GM12878 (cell line): Measurements from ENCODE around the gene ZNF444. TPM values are rescaled to one million over a fixed set of nuclear protein-coding genes. Genes with fewer than 3 reads are reported as not detected.

Experiments
- ATAC-seq: fragments of 200-7000 bp; cut with Tn5 transposase; 3 replicates; pipeline ENCODE4 v1.9.1; 2020; ENCODE audit warnings: mild to moderate bottlenecking, moderate library complexity
- BruUV-seq: library from RNA; stranded (reverse); fragments of 400-500 nt; replicated peaks from 2 replicates; lab custom pipeline; 2021; lab: Mats Ljungman, UMichigan
- CTCF ChIA-PET: fragments of 300-600 bp; sonication (Branson Sonifier 250); formaldehyde crosslinking; extraction: SDS; loops from one replicate; lab custom pipeline; 2021; ENCODE audit warnings: inconsistent platforms; lab: Yijun Ruan, JAX
- POLR2A ChIA-PET: fragments of 350-600 bp; formaldehyde crosslinking; extraction: SDS; loops from one replicate; lab custom pipeline; 2021; ENCODE audit warnings: inconsistent platforms; lab: Charles Lee
- RAD21 ChIA-PET: fragments of 300-600 bp; sonication (Branson Sonifier 250); formaldehyde crosslinking; loops from one replicate; lab custom pipeline; 2023; ENCODE audit warnings: antibody characterized with exemption; ENCODE audit not compliant: unreplicated experiment; lab: Charles Lee
- SMC1A ChIA-PET: fragments of 300-600 bp; sonication (Branson Sonifier 250); formaldehyde crosslinking; loops from one replicate; lab custom pipeline; 2023; ENCODE audit not compliant: unreplicated experiment, uncharacterized antibody; lab: Charles Lee
- DNase-seq: peaks from one replicate; pipeline ENCODE4 v3.0.0-alpha.2; 2011; ENCODE audit warnings: low read depth, low spot score
- FAIRE-seq: peaks from 3 replicates; lab custom pipeline; 2011; peaks lifted over from hg19 to GRCh38; lab: Jason Lieb, UNC
- H2AFZ ChIP-seq: 2 replicates; pipeline ENCODE4 v1.6.0; 2011; ENCODE audit warnings: low read depth, low read length, control low read depth; ENCODE audit not compliant: control insufficient read depth
- H3K27ac ChIP-seq: 2 replicates; pipeline ENCODE4 v1.5.1; 2011; ENCODE audit warnings: control low read depth; ENCODE audit not compliant: control insufficient read depth, insufficient read depth
- H3K27me3 ChIP-seq, 2 experiments: replicated peaks in 1 of 2; 2 replicates each; pipeline versions ENCODE4 v1.6.0 to v1.6.1; 2011; ENCODE audit warnings: low read length in 1 of 2; ENCODE audit not compliant: control insufficient read depth in 2 of 2, insufficient read depth in 2 of 2
- H3K36me3 ChIP-seq, 2 experiments: 2 replicates each; pipeline ENCODE4 v1.5.1; 2011; ENCODE audit warnings: low read length in 1 of 2; ENCODE audit not compliant: control insufficient read depth in 2 of 2, insufficient read depth in 2 of 2
- H3K4me1 ChIP-seq: 2 replicates; pipeline ENCODE4 v1.6.1; 2011; ENCODE audit warnings: mild to moderate bottlenecking, low read length, moderate library complexity, mixed read lengths; ENCODE audit not compliant: control insufficient read depth, insufficient read depth
- H3K4me2 ChIP-seq: 2 replicates; pipeline ENCODE4 v1.6.0; 2011; ENCODE audit warnings: control low read depth; ENCODE audit not compliant: control insufficient read depth, insufficient read depth
- H3K4me3 ChIP-seq: fragments of 200-600 bp; sonication (generic); 2 replicates; pipeline ENCODE4 v1.5.1; 2016
- H3K79me2 ChIP-seq: 2 replicates; pipeline ENCODE4 v1.6.0; 2011; ENCODE audit warnings: low read length; ENCODE audit not compliant: control insufficient read depth, insufficient read depth
- H3K9ac ChIP-seq: 2 replicates; pipeline ENCODE4 v1.8.0; 2011; ENCODE audit warnings: low read length, control low read depth, mixed read lengths; ENCODE audit not compliant: control insufficient read depth, insufficient read depth
- H3K9me3 ChIP-seq: replicated peaks from 3 replicates; pipeline ENCODE4 v1.5.1; 2011; ENCODE audit warnings: mild to moderate bottlenecking, low read length; ENCODE audit not compliant: control insufficient read depth, insufficient read depth
- H4K20me1 ChIP-seq: 2 replicates; pipeline ENCODE4 v1.6.0; 2011; ENCODE audit not compliant: control insufficient read depth, insufficient read depth
- PBX3 ChIP-seq: IDR thresholded peaks from 2 replicates; pipeline ENCODE4 v1.6.1; 2011; ENCODE audit warnings: mild to moderate bottlenecking, low read depth, low read length, moderate library complexity; ENCODE audit not compliant: insufficient replicate concordance
- POLR2A ChIP-seq: IDR thresholded peaks from 2 replicates; pipeline ENCODE4 v1.6.1; 2011; ENCODE audit warnings: low read depth, mild to moderate bottlenecking, low read length
- ZNF384 ChIP-seq: IDR thresholded peaks from 2 replicates; pipeline ENCODE4 v1.6.1; 2012; ENCODE audit warnings: low read depth, mild to moderate bottlenecking, low read length, improper control_type of control experiment, borderline replicate concordance
- WGBS: methylation state at CpG from one replicate; pipeline ENCODE4 v1.1.6; 2016; ENCODE audit warnings: low lambda C conversion rate; ENCODE audit not compliant: insufficient replicate concordance, insufficient coverage; ENCODE audit errors: missing lambda C conversion rate; 5-methylcytosine and 5-hydroxymethylcytosine counted together
- in situ Hi-C: fragments of 300-500 bp; cut with MboI; formaldehyde crosslinking; loops from 9 replicates; pipeline ENCODE4 v1.14.3; 2018; ENCODE audit warnings: mixed read lengths
- intact Hi-C: fragments of 100-400 bp; cut with micrococcal nuclease; formaldehyde crosslinking; loops from one replicate; pipeline ENCODE4 v1.14.2; 2022; ENCODE audit not compliant: unreplicated experiment
- polyA plus RNA-seq, 11 experiments: library from polyadenylated mRNA; depleted of rRNA in 4 of 11; unstranded in 6 of 11; stranded (reverse) in 5 of 11; fragments of >200 nt; fragmentation: Nextera tagmentation in 4 of 11; fragmentation: Illumina TruSeq in 1 of 11; extraction: Ambion mirVana in 4 of 11; extraction: Trizol in 1 of 11; gene quantifications; 1 replicate in 1 of 11; 2 replicates in 10 of 11; pipeline versions ENCODE4 v1.2.1 to v1.2.3, GENCODE V29; 2011 to 2016; ENCODE audit warnings: inconsistent platforms in 2 of 11, missing spikeins in 2 of 11, low read depth in 1 of 11
- total RNA-seq, 4 experiments: library from RNA; depleted of rRNA in 3 of 4; stranded (reverse); fragments of >200 nt in 3 of 4; fragmentation: Illumina TruSeq in 1 of 4; extraction: Trizol in 1 of 4; gene quantifications; 2 replicates each; pipeline versions ENCODE4 v1.2.1 to v1.2.3, GENCODE V29; 2013 to 2021
- TF ChIP-seq, protein P1 (sequence below): fragments of 450-650 bp; formaldehyde crosslinking; IDR thresholded peaks from 2 replicates; pipeline ENCODE4 v1.4.0; 2022; ENCODE audit warnings: mild to moderate bottlenecking, moderate library complexity

Gene ZNF444
- total and polyA plus RNA-seq, 10 of the 15 experiments (the other 5 are each of a cell fraction or from before 2014, with no cell fraction given): 0.45 to 28.2 (median 11.6) TPM

GRCh38 chr19:56107626-56108351 is 33.3 kb upstream of the ZNF444 start (continued):
- TF ChIP-seq, protein P1, sequence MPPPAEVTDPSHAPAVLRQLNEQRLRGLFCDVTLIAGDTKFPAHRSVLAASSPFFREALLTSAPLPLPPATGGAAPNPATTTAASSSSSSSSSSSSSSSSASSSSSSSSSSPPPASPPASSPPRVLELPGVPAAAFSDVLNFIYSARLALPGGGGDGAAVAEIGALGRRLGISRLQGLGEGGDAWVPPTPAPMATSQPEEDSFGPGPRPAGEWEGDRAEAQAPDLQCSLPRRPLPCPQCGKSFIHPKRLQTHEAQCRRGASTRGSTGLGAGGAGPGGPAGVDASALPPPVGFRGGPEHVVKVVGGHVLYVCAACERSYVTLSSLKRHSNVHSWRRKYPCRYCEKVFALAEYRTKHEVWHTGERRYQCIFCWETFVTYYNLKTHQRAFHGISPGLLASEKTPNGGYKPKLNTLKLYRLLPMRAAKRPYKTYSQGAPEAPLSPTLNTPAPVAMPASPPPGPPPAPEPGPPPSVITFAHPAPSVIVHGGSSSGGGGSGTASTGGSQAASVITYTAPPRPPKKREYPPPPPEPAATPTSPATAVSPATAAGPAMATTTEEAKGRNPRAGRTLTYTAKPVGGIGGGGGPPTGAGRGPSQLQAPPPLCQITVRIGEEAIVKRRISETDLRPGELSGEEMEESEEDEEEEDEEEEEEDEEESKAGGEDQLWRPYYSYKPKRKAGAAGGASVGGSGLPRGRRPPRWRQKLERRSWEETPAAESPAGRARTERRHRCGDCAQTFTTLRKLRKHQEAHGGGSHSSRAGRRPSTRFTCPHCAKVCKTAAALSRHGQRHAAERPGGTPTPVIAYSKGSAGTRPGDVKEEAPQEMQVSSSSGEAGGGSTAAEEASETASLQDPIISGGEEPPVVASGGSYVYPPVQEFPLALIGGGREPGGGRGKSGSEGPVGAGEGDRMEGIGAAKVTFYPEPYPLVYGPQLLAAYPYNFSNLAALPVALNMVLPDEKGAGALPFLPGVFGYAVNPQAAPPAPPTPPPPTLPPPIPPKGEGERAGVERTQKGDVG (CRISPR knock-in tag): no peak
- no peak for TF ChIP-seq PBX3

GRCh38 chr19:56108447-56109195 is 32.5 kb upstream of the ZNF444 start:
- H3K4me2 ChIP-seq: 0 out of 2 replicates have a peak overlapping the region, but pooled peaks have one; percentile 9
- H3K27me3 ChIP-seq: no peaks in the 10 kb centered on the region
- H4K20me1 ChIP-seq: no peaks in the 10 kb centered on the region; the same call in 1 of the 2 replicates
- no peak for TF ChIP-seq ZNF384
- peak; percentile 22; the same call in 1 of the 2 replicates for TF ChIP-seq POLR2A
- H2AFZ ChIP-seq: no peak overlapping the region
- in situ Hi-C loops (no loop called here), intact Hi-C loops (no loop called here)
- no peak for FAIRE-seq
- peaks cover 44% of the 10 kb centered on the region for H3K4me1 ChIP-seq
- no peaks in the 10 kb centered on the region for H3K9me3 ChIP-seq
- no peak overlapping the region for H3K27ac ChIP-seq
- ATAC-seq: no peak
- BruUV-seq: no TSS peak
- ChIA-PET SMC1A (no interaction called here), CTCF (no interaction called here), POLR2A (no interaction called here), RAD21 (no interaction called here)
- peaks cover 78% of the 10 kb centered on the region for H3K79me2 ChIP-seq
- no peak overlapping the region for H3K9ac ChIP-seq
- H3K4me3 ChIP-seq: no peak overlapping the region
- no peak for DNase-seq
- 81% methylated on average over 24 of the region's 24 CpGs for WGBS
- peaks cover 0 to 9% of the 10 kb centered on the region in 2 experiments; a peak in 3 of 4 replicates for H3K36me3 ChIP-seq
